DOHH2 (cell line): ENCODE results near the gene NEGR1.

ENCODE experiments used
- H3F3A ChIP-seq: fragments of 200-600 bp; sonication (generic), shearing (Covaris generic); 2 replicates; pipeline ENCODE4 v1.6.0; 2016; ENCODE audit warnings: antibody characterized with exemption, mild to moderate bottlenecking; ENCODE audit not compliant: control insufficient read depth, insufficient read depth
- H3K27ac ChIP-seq: fragments of 200-600 bp; sonication (generic); 2 replicates; pipeline ENCODE4 v1.5.1; 2014; ENCODE audit warnings: low read depth, mild to moderate bottlenecking, low read length, moderate library complexity
- H3K27me3 ChIP-seq: fragments of 200-600 bp; sonication (generic); 2 replicates; pipeline ENCODE4 v1.6.1; 2014; ENCODE audit warnings: mild to moderate bottlenecking, low read length, mixed read lengths; ENCODE audit not compliant: control insufficient read depth
- H3K36me3 ChIP-seq: fragments of 200-600 bp; sonication (generic); 2 replicates; pipeline ENCODE4 v1.6.1; 2014; ENCODE audit warnings: mild to moderate bottlenecking, low read length, moderate library complexity, mixed read lengths; ENCODE audit not compliant: control insufficient read depth
- H3K4me1 ChIP-seq: fragments of 200-600 bp; sonication (generic); 2 replicates; pipeline ENCODE4 v1.6.1; 2014; ENCODE audit warnings: mild to moderate bottlenecking, low read length, mixed read lengths; ENCODE audit not compliant: control insufficient read depth
- H3K4me2 ChIP-seq: fragments of 200-600 bp; sonication (generic); 2 replicates; pipeline ENCODE4 v1.6.0; 2014; ENCODE audit warnings: mild to moderate bottlenecking, low read length, moderate library complexity
- H3K4me3 ChIP-seq: fragments of 200-600 bp; sonication (generic); 2 replicates; pipeline ENCODE4 v1.5.1; 2014; ENCODE audit warnings: mild to moderate bottlenecking, low read length, mixed read lengths
- H3K79me2 ChIP-seq: fragments of 200-600 bp; sonication (generic); 2 replicates; pipeline ENCODE4 v1.6.1; 2014; ENCODE audit warnings: mild to moderate bottlenecking, low read length, mixed read lengths; ENCODE audit not compliant: control insufficient read depth
- H3K9me2 ChIP-seq: fragments of 200-600 bp; sonication (generic); replicated peaks from 2 replicates; pipeline ENCODE4 v1.6.1; 2014; ENCODE audit warnings: mild to moderate bottlenecking, low read length, mixed read lengths; ENCODE audit not compliant: control insufficient read depth
- H3K9me3 ChIP-seq: fragments of 200-600 bp; sonication (generic); 2 replicates; pipeline ENCODE4 v1.6.1; 2014; ENCODE audit warnings: antibody characterized with exemption, low read length, mixed read lengths; ENCODE audit not compliant: control insufficient read depth, insufficient read depth
- H4K20me1 ChIP-seq: fragments of 200-600 bp; sonication (generic); 2 replicates; pipeline ENCODE4 v1.6.0; 2014; ENCODE audit warnings: low read depth, mild to moderate bottlenecking, antibody characterized with exemption, low read length, moderate library complexity; ENCODE audit not compliant: control insufficient read depth, insufficient read depth
- EZH2phosphoT487 ChIP-seq: fragments of 200-600 bp; sonication (generic); IDR thresholded peaks from 2 replicates; pipeline ENCODE4 v1.6.1; 2017; ENCODE audit warnings: borderline replicate concordance, mild to moderate bottlenecking, antibody characterized with exemption, low read length, moderate library complexity, mixed read lengths
- TF ChIP-seq, protein P1 (sequence below): fragments of 200-600 bp; sonication (generic); IDR thresholded peaks from one replicate; pipeline ENCODE4 v1.5.1; 2014; ENCODE audit warnings: antibody characterized with exemption, mild to moderate bottlenecking, low read depth, low read length; ENCODE audit not compliant: poor library complexity, severe bottlenecking

Gene NEGR1

DNA sequence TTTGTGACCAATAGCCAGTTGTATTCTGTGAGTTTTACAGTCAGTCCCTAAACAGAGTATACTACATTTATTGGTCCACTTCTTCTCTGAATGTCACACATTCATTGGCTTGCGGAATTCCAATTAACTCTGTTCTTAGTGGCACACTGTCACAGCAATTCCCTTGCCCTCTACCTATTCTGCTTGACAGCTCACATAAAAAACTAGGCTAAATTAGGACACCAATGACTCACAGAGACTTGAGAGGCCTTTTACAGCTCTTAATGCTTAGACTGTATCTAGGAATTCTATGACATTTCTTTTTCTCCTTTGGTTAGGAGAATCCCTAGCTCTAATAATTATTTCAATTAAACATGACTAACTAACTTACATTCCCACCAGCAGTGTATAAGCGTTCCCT lies 104.1 kb downstream of the NEGR1 start:
- TF ChIP-seq EZH2phosphoT487, result no peak
- TF ChIP-seq, protein P1, sequence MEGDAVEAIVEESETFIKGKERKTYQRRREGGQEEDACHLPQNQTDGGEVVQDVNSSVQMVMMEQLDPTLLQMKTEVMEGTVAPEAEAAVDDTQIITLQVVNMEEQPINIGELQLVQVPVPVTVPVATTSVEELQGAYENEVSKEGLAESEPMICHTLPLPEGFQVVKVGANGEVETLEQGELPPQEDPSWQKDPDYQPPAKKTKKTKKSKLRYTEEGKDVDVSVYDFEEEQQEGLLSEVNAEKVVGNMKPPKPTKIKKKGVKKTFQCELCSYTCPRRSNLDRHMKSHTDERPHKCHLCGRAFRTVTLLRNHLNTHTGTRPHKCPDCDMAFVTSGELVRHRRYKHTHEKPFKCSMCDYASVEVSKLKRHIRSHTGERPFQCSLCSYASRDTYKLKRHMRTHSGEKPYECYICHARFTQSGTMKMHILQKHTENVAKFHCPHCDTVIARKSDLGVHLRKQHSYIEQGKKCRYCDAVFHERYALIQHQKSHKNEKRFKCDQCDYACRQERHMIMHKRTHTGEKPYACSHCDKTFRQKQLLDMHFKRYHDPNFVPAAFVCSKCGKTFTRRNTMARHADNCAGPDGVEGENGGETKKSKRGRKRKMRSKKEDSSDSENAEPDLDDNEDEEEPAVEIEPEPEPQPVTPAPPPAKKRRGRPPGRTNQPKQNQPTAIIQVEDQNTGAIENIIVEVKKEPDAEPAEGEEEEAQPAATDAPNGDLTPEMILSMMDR, result no peak
- Histone ChIP-seq H3K27me3 (no peaks in the 10 kb centered on the region), H3K4me2 (no peak overlapping the region), H3K9me2 (no peaks in the 10 kb centered on the region), H3F3A (no peaks in the 10 kb centered on the region), H3K4me3 (no peak overlapping the region), H3K27ac (no peak overlapping the region), H3K79me2 (no peaks in the 10 kb centered on the region), H3K9me3 (no peaks in the 10 kb centered on the region), H4K20me1 (no peaks in the 10 kb centered on the region), H3K4me1 (no peaks in the 10 kb centered on the region), H3K36me3 (no peaks in the 10 kb centered on the region)

DNA sequence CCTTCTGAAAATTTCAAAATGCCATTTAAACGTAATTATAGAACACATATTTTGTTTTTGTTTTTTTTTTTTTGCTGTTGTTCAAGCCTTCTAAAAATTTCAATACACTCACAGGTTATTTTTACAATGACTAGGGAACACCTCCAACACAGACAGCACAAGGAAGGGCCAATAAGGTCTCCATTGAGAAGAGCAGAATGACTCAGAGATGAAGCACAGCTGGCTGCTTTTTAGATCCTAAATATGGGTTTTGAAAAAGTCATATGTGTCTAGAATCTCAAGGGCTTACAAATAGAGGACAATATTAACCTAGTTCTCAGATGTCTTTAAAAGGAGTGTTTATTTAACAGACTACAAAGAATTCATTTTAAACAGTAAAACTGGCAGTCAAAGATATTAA lies 104.6 kb downstream of the NEGR1 start:
- Histone ChIP-seq H3K27ac (no peak overlapping the region), H4K20me1 (no peaks in the 10 kb centered on the region), H3K4me3 (no peak overlapping the region), H3K4me1 (no peaks in the 10 kb centered on the region), H3K79me2 (no peaks in the 10 kb centered on the region), H3F3A (no peaks in the 10 kb centered on the region), H3K9me3 (no peaks in the 10 kb centered on the region), H3K36me3 (no peaks in the 10 kb centered on the region), H3K4me2 (no peak overlapping the region), H3K9me2 (no peaks in the 10 kb centered on the region), H3K27me3 (no peaks in the 10 kb centered on the region)
- TF ChIP-seq, protein P1, result no peak
- TF ChIP-seq EZH2phosphoT487, result no peak

DNA sequence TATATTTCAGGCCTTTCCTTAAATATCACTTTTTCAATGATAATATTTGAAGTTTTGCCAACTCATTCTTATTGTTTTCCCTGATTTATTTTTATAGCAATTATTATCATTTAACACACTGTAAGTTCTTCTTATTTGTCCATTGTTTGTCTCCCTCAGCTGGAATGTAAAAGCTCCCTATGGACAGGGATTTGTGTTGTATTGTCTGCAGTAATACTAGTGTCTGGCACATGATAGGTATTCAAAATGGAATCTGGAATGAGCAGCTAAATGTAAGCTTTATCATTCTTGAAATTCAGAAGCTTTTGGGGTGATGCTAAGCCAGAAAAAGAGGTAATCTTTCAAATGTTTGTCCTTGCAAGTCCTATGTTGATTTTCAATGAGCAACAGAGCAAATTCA lies 112.1 kb downstream of the NEGR1 start:
- Histone ChIP-seq H3K27ac (no peak overlapping the region), H3K27me3 (no peaks in the 10 kb centered on the region), H3K4me3 (no peak overlapping the region), H3K36me3 (no peaks in the 10 kb centered on the region), H3K4me1 (no peaks in the 10 kb centered on the region), H3K9me3 (no peaks in the 10 kb centered on the region), H3K79me2 (no peaks in the 10 kb centered on the region), H3K9me2 (no peaks in the 10 kb centered on the region), H3K4me2 (no peak overlapping the region), H3F3A (no peaks in the 10 kb centered on the region), H4K20me1 (no peaks in the 10 kb centered on the region)
- no peak for TF ChIP-seq EZH2phosphoT487
- TF ChIP-seq, protein P1, result no peak

DNA sequence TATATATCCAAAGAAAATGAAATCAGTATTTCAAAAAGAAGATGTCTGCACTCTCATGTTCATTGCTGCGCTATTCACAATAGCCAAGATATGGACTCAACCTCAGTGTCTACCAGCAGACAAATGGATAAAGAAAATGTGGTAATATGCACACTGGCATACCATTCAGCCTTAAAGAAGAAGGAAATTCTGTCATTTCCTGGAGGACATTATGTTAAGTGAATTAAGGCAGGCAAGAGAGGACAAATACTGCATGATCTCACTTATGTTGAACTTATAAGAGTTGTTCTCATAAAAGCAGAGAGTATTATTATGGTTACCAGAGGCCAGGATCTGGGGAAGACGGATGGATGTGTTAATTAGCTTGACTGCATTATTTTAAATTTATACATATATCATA lies 115.9 kb downstream of the NEGR1 start:
- Histone ChIP-seq H3K36me3 (no peaks in the 10 kb centered on the region), H3K27ac (no peak overlapping the region), H3K4me3 (no peak overlapping the region), H3K4me2 (no peak overlapping the region), H3F3A (no peaks in the 10 kb centered on the region), H4K20me1 (no peaks in the 10 kb centered on the region), H3K79me2 (no peaks in the 10 kb centered on the region), H3K27me3 (no peaks in the 10 kb centered on the region), H3K9me2 (no peaks in the 10 kb centered on the region), H3K9me3 (no peaks in the 10 kb centered on the region), H3K4me1 (no peaks in the 10 kb centered on the region)
- no peak for TF ChIP-seq EZH2phosphoT487
- TF ChIP-seq, protein P1, result no peak
